Ovary (tissue), 9 donors: ENCODE results near the gene MIF. TPM values are rescaled to one million over a fixed set of nuclear protein-coding genes. Genes with fewer than 3 reads are reported as not detected.
"Not testable (repeated sequence)": the region's sequence is repeated elsewhere in the genome, so short reads cannot be mapped to it uniquely, and the experiment has no call there.

Source experiments
- DNase-seq, 5 donors: peaks; one replicate each; pipeline ENCODE4 v3.0.0-alpha.2; 2019 to 2020
- H3K27ac ChIP-seq, 2 donors: fragments of 200-600 bp; one replicate each; pipeline versions ENCODE4 v1.5.1 to v1.8.0; 2019 to 2022
- H3K27me3 ChIP-seq: fragments of 200-600 bp; one replicate; pipeline ENCODE4 v1.8.0; 2022
- H3K36me3 ChIP-seq: fragments of 200-600 bp; sonication (generic); one replicate; pipeline ENCODE4 v1.5.1; 2019
- H3K4me1 ChIP-seq: one replicate; pipeline ENCODE4 v1.8.1; 2013; ENCODE audit warnings: mild to moderate bottlenecking, moderate library complexity; ENCODE audit not compliant: insufficient read depth
- H3K4me3 ChIP-seq: fragments of 200-600 bp; sonication (generic); one replicate; pipeline ENCODE4 v1.5.1; 2017
- H3K9me3 ChIP-seq, 2 donors: fragments of 200-600 bp in 1 of 2; sonication (generic) in 1 of 2; one replicate each; pipeline versions ENCODE4 v1.5.1 to v1.8.1; 2013 to 2019; ENCODE audit warnings: mild to moderate bottlenecking in 1 of 2, moderate library complexity in 1 of 2
- CTCF ChIP-seq, 3 donors: fragments of 450-650 bp in 2 of 3; fragments of 200-600 bp in 1 of 3; IDR thresholded peaks; one replicate each; pipeline versions ENCODE4 v1.5.1 to v1.8.0; 2016 to 2022; ENCODE audit warnings: antibody characterized with exemption in 3 of 3, mild to moderate bottlenecking in 1 of 3
- EP300 ChIP-seq: sonication (generic); formaldehyde crosslinking; IDR thresholded peaks from one replicate; pipeline ENCODE4 v1.6.1; 2017; ENCODE audit warnings: antibody characterized with exemption
- POLR2A ChIP-seq: fragments of 450-650 bp; IDR thresholded peaks from one replicate; pipeline ENCODE4 v1.6.1; 2017; ENCODE audit warnings: antibody characterized with exemption, mild to moderate bottlenecking, moderate library complexity
- WGBS, 3 donors: extraction: QIAGEN DNeasy Blood & Tissue Kit in 1 of 3; methylation state at CpG; one replicate each; pipeline versions ENCODE4 v1.1.5 to v1.1.7; 2013 to 2017; 5-methylcytosine and 5-hydroxymethylcytosine counted together
- intact Hi-C, 4 donors: fragments of 100-400 bp; cut with DNase I; formaldehyde crosslinking; loops; one replicate each; pipeline versions ENCODE4 v1.11.0 to v1.15.1; 2022 to 2023
- polyA plus RNA-seq, 2 donors: library from polyadenylated mRNA; stranded (reverse); fragments of 200-250 nt in 1 of 2; fragments of 350-450 nt in 1 of 2; fragmentation: Illumina TruSeq in 1 of 2; extraction: RNeasy Lipid Tissue Mini Kit (QIAGEN cat#74804) in 1 of 2; gene quantifications; one replicate each; pipeline ENCODE4 v1.2.3, GENCODE V29; 2013 to 2014
- total RNA-seq, 7 donors: library from RNA; depleted of rRNA in 2 of 7; stranded (reverse); fragments of >200 nt in 2 of 7; fragmentation: NEBNext Ultra II Directional in 3 of 7; extraction: Animal tissue kit (Norgen Biotek cat#: 25700) in 3 of 7; gene quantifications; one replicate each; pipeline versions ENCODE4 v1.1.0 to v1.2.4, GENCODE V29; 2016 to 2023
- donor health status: DM: no; HTN: no; CAD: no; lungs with moderate emphysema.
- donor health status: DM: no; HTN: no; CAD: no.
- donor health status: Bipolar disorder and iron deficiency.
- donor health status: DM: yes; HTN: yes; CAD: no.
- donor health status: DM: no; HTN: no; CAD: no.
- donor health status: DM: yes; HTN: yes; CAD: no.

Gene MIF
- total and polyA plus RNA-seq, 9 donors, result 1.1 to 426 (median 361) TPM

- Histone ChIP-seq H3K4me3 (no peak overlapping the region), H3K4me1 (peaks cover 17% of the 10 kb centered on the region), H3K27me3 (no peaks in the 10 kb centered on the region), H3K36me3 (no peaks in the 10 kb centered on the region), H3K9me3 (no peaks in the 10 kb centered on the region), H3K27ac (no peak overlapping the region)
- intact Hi-C loops, result no loop called here
- no peak for TF ChIP-seq CTCF (IDR thresholded peaks at IDR 0.05)
- WGBS, 3 donors, result 84 to 89% (median 86%) methylated on average over 8 of the region's 8 CpGs
- DNase-seq, result no peak
Observed at GRCh38 chr22:23896523-23897186, 2.5 kb downstream of the MIF start.

- no peaks in the 10 kb centered on the region for H3K36me3 ChIP-seq
- no peaks in the 10 kb centered on the region for H3K27me3 ChIP-seq
- H3K4me1 ChIP-seq, result peaks cover 17% of the 10 kb centered on the region
- intact Hi-C loops, result no loop called here
- no peak for DNase-seq
- no peak overlapping the region for H3K27ac ChIP-seq
- H3K9me3 ChIP-seq, result no peaks in the 10 kb centered on the region
- H3K4me3 ChIP-seq, result no peak overlapping the region
- no peak for TF ChIP-seq CTCF (IDR thresholded peaks at IDR 0.05)
- TF ChIP-seq POLR2A, result no peak
- no peak for TF ChIP-seq EP300
- WGBS, 3 donors, result 82 to 93% (median 85%) methylated on average over 3 of the region's 3 CpGs
Observed at GRCh38 chr22:23897320-23897719, 3.1 kb downstream of the MIF start.

- TF ChIP-seq CTCF (IDR thresholded peaks at IDR 0.05) (no peak), POLR2A (no peak), EP300 (no peak)
- H3K36me3 ChIP-seq, result no peaks in the 10 kb centered on the region
- H3K9me3 ChIP-seq, result no peaks in the 10 kb centered on the region
- intact Hi-C loops, result no loop called here
- WGBS, 3 donors, result 58 to 63% (median 59%) methylated on average over 8 of the region's 8 CpGs
- no peak for DNase-seq
- no peaks in the 10 kb centered on the region for H3K27me3 ChIP-seq
- no peak overlapping the region for H3K4me3 ChIP-seq
- no peak overlapping the region for H3K27ac ChIP-seq
- H3K4me1 ChIP-seq, result peaks cover 13% of the 10 kb centered on the region
Observed at GRCh38 chr22:23898006-23898974, 4.1 kb downstream of the MIF start.

DNA sequence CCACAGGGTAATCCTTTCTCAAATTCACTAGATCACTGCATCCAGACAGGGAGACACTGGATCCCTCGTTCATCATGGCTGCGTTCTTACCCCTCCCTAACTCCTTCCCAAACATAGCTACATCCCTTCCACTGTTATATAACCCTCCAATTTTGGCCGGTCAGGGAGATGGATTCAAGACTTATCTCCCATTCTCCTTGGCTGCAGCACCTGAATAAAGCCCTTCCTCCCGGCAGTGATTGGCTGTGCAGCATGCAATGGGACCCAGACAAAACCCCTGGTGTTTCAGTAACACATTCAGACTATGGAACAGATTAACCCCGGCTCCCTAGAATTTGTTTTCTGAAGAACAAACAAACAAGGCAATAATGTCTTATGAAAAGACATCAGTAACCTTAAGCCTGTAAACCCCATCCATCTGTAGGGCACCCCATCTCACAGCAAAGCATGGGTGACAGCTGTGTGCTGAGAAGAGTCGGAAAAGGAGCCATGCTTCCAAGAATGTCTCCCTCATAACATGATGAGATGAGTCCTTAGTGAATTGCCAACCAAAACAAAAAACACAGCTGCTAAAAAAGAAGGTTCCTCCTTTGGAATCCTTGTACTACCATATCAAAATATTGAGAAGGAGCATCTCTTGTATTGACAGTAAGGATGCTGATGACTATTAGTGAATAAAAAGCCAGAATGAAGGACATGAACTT is 5.0 kb downstream of the MIF start:
- WGBS, 3 donors, result 19 to 42% (median 24%) methylated on average over 6 of the region's 6 CpGs
- TF ChIP-seq EP300 (no peak), POLR2A (no peak), CTCF (IDR thresholded peaks at IDR 0.05) (no peak)
- Histone ChIP-seq H3K4me1 (peaks cover 12% of the 10 kb centered on the region), H3K9me3 (no peaks in the 10 kb centered on the region), H3K27ac (no peak overlapping the region), H3K27me3 (no peaks in the 10 kb centered on the region), H3K4me3 (no peak overlapping the region), H3K36me3 (no peaks in the 10 kb centered on the region)
- DNase-seq, result no peak
- intact Hi-C loops, result no loop called here

DNA sequence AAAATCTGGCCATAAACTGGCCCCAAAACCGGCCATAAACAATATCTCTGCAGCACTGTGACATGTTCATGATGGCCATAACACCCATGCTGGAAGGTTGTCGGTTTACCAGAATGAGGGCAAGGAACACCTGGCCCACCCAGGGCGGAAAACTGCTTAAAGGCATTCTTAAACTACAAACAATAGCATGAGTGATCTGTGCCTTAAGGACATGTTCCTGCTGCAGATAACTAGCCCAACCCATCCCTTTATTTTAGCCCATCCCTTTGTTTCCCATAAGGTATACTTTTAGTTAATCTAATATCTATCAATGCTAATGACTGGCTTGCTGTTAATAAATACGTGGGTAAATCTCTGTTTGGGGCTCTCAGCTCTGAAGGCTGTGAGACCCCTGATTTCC is 6.0 kb downstream of the MIF start:
- H3K4me1 ChIP-seq, H3K9me3 ChIP-seq, H3K36me3 ChIP-seq, DNase-seq, H3K27me3 ChIP-seq, H3K27ac ChIP-seq, H3K4me3 ChIP-seq, intact Hi-C loops: not testable (repeated sequence)
- WGBS, 3 donors, result 73 to 93% (median 84%) methylated on average over 4 of the region's 4 CpGs
